GM12891 (cell line): ENCODE measurements around the gene PPFIA2.

Source experiments
- PAX5 ChIP-seq: IDR thresholded peaks from 2 replicates; pipeline ENCODE4 v1.6.1; 2011; ENCODE audit warnings: low read length, moderate library complexity, mild to moderate bottlenecking; ENCODE audit not compliant: insufficient read depth, severe bottlenecking
- POLR2A ChIP-seq: IDR thresholded peaks from 2 replicates; pipeline ENCODE4 v1.6.1; 2011; ENCODE audit warnings: low read depth, low read length, control low read depth
- POLR2AphosphoS5 ChIP-seq: IDR thresholded peaks from 2 replicates; pipeline ENCODE4 v1.6.1; 2011; ENCODE audit warnings: low read depth, low read length, control low read depth
- SPI1 ChIP-seq: IDR thresholded peaks from 2 replicates; pipeline ENCODE4 v1.6.1; 2011; ENCODE audit warnings: low read depth, low read length, control low read depth
- TAF1 ChIP-seq: IDR thresholded peaks from 2 replicates; pipeline ENCODE4 v1.6.1; 2011; ENCODE audit warnings: low read depth, low read length, control low read depth

- TF ChIP-seq POLR2AphosphoS5: no peak
- no peak for TF ChIP-seq POLR2A
- no peak for TF ChIP-seq PAX5
- no peak for TF ChIP-seq TAF1
- TF ChIP-seq SPI1: no peak
Observed at GRCh38 chr12:81300454-81300853, 458.7 kb downstream of the PPFIA2 start.
